Measurements from ENCODE around the gene IRAK1. TPM values are rescaled to one million over a fixed set of nuclear protein-coding genes. Genes with fewer than 3 reads are reported as not detected.
"Not testable (repeated sequence)": the region's sequence is repeated elsewhere in the genome, so short reads cannot be mapped to it uniquely, and the experiment has no call there.

Gene IRAK1
- total RNA-seq, 1 donor from 2014 or later: 105 TPM

DNA sequence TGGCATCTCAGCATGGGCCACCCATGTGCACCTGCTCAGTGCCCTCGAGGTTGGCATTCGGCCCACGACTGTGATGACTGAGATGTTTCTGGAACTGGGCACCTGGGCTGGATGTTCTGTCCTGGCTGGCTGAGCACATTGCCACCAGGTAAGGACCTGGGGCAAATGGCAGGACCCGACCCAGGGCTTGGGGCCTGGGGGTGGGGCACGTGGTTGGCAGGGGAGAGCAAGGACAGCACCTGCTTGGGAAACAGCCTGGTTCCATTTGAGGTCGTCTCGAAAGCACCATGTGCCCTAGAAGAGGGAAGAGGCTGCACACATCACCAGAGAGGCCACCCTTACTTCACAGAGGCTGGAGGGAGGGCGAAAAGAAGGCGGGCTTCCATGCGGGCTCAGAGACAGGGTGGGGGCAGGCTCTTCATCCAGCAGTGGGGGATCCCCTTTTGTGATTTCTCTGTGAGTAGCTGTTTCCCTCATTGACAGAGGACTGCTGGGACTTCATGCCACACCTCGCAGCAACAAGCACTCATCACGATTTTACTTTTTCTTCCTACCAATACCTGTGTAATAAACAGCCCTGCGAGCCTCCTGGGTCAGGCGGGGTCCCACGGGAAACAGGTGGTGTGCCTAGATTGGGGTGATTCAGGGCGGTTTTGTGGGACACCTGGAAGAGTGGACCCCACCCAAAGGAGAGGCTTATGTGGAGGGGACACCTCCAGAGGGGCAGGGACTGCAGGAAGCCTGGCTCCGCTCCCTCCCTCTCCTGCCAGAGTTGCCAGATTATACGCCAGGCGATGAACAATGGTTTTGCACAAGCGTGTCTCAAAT lies 35.1 kb downstream of the IRAK1 start:
- Histone ChIP-seq H3K4me3 (no peak overlapping the region), H3K36me3 (no peaks in the 10 kb centered on the region), H3K9me3 (no peaks in the 10 kb centered on the region), H3K27me3 (no peaks in the 10 kb centered on the region), H3K4me1 (no peaks in the 10 kb centered on the region), H3K27ac (peak overlapping the region in 1 of 2 donors; percentile 70)
- intact Hi-C loops (cut with DNase I): no loop called here
- no peak for TF ChIP-seq CTCF (IDR thresholded peaks at IDR 0.05)
- no peak for DNase-seq (ENCODE audit: low spot score in 2 of 2)

- H3K4me1 ChIP-seq: no peaks in the 10 kb centered on the region
- H3K27ac ChIP-seq: no peak overlapping the region
- H3K9me3 ChIP-seq: no peaks in the 10 kb centered on the region
- DNase-seq (ENCODE audit: low spot score in 2 of 2): no peak
- intact Hi-C loops (cut with DNase I): no loop called here
- no peaks in the 10 kb centered on the region for H3K27me3 ChIP-seq
- no peaks in the 10 kb centered on the region for H3K36me3 ChIP-seq
- no peak for TF ChIP-seq CTCF (IDR thresholded peaks at IDR 0.05)
- no peak overlapping the region for H3K4me3 ChIP-seq
Observed at GRCh38 chrX:153983321-153983801, 36.3 kb downstream of the IRAK1 start.

DNA sequence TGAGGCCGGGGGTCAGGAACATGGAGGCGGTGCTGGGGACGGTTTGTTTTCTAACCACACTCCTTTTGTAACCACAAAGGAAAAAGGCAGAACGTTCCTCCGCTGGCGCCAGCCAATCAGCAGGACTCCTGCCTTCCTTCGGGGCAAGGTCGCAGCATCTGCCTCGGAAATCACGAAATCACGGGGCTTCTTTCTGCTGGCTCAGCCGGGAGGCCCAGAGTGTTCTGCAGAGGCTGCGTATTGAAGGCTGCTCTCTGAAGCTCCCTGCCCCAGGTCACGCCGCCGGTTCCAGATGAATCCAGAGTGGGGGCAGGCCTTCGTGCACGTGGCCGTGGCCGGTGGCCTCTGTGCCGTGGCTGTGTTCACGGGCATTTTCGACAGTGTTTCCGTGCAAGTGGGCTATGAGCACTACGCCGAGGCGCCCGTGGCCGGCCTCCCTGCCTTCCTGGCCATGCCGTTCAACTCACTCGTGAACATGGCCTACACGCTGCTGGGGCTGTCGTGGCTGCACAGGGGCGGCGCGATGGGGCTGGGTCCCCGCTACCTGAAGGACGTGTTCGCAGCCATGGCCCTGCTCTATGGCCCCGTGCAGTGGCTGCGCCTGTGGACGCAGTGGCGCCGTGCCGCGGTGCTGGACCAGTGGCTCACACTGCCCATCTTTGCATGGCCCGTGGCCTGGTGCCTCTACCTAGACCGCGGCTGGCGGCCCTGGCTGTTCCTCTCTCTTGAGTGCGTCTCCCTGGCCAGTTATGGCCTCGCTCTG lies 37.8 kb downstream of the IRAK1 start:
- Histone ChIP-seq H3K9me3 (no peaks in the 10 kb centered on the region), H3K36me3 (no peaks in the 10 kb centered on the region), H3K27ac (no peak overlapping the region), H3K4me1 (no peaks in the 10 kb centered on the region), H3K27me3 (no peaks in the 10 kb centered on the region), H3K4me3 (no peak overlapping the region)
- no peak for DNase-seq (ENCODE audit: low spot score in 2 of 2)
- no peak for TF ChIP-seq CTCF (IDR thresholded peaks at IDR 0.05)
- intact Hi-C loops (cut with DNase I): no loop called here

GRCh38 chrX:153981231-153981630 lies 38.5 kb downstream of the IRAK1 start:
- DNase-seq (ENCODE audit: low spot score in 2 of 2): no peak
- no peak overlapping the region for H3K27ac ChIP-seq
- H3K27me3 ChIP-seq: no peaks in the 10 kb centered on the region
- no peaks in the 10 kb centered on the region for H3K9me3 ChIP-seq
- intact Hi-C loops (cut with DNase I): no loop called here
- H3K4me3 ChIP-seq: no peak overlapping the region
- TF ChIP-seq CTCF (IDR thresholded peaks at IDR 0.05): no peak
- H3K36me3 ChIP-seq: no peaks in the 10 kb centered on the region
- no peaks in the 10 kb centered on the region for H3K4me1 ChIP-seq

DNA sequence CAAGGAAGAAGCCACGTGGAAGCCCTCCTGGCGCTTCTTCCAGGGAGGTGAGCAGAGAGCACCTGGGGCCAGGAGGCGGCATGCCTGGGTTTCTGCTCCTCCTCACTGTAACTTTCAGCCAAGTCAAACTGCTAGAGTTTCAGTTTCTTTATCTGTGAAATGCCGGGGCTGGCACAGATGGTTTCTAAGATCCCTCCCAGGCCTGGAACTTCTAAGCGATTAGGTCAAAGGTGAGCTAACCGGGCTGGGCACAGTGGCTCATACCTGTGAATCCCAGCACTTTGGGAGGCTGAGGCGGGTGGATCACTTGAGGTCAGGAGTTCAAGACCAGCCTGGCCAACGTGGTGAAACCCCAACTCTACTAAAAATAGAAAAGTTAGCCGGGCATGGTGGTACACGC lies 39.3 kb downstream of the IRAK1 start:
- H3K4me3 ChIP-seq; DNase-seq (ENCODE audit: low spot score in 2 of 2); H3K9me3 ChIP-seq; H3K27ac ChIP-seq; H3K27me3 ChIP-seq; intact Hi-C loops (cut with DNase I); H3K36me3 ChIP-seq; H3K4me1 ChIP-seq: not testable (repeated sequence)

GRCh38 chrX:153974726-153975286 lies 44.9 kb downstream of the IRAK1 start:
- Histone ChIP-seq H3K36me3 (no peaks in the 10 kb centered on the region), H3K4me3 (no peak overlapping the region), H3K27me3 (no peaks in the 10 kb centered on the region), H3K27ac (peak overlapping the region in 1 of 2 donors; percentile 99), H3K4me1 (peaks cover 0 to 7% of the 10 kb centered on the region in 2 donors), H3K9me3 (no peaks in the 10 kb centered on the region)
- TF ChIP-seq CTCF (IDR thresholded peaks at IDR 0.05): no peak
- intact Hi-C loops (cut with DNase I): loop anchor here (5.0 kb wide), 1 partner anchor 567 kb away; no protein-coding TSS in a partner anchor
- no peak for DNase-seq (ENCODE audit: low spot score in 2 of 2)

Measured in ascending aorta (tissue), 2 donors.